ENCODE data around the gene CCDC107.

The CCDC107 gene

DNA sequence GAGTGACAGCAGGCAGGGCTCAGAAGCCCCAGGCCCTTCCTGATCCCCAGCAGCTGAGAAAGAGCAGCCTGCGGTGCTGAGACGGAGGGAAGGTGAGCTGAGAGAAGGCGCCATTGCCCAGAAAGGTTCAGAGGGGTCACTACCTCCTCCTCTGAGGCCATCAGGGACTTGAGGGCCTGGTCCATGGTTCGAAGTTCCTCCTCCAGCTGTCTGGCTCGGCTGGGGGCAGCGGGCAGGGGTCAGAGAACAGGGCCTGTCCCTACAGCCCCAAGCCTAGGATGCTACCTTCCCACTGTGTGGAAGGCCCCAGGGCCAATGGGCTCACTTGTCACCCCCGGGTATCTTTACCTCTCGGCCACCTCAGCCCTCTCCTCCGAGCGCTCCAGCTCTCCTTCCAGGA is 26.8 kb downstream of the CCDC107 start:
- no peak for TF ChIP-seq GATA3 (IDR thresholded peaks at IDR 0.05; ENCODE audit: low read depth, low read length)
- TF ChIP-seq GATA2 (IDR thresholded peaks at IDR 0.05; ENCODE audit: low read depth, low read length), result no peak

DNA sequence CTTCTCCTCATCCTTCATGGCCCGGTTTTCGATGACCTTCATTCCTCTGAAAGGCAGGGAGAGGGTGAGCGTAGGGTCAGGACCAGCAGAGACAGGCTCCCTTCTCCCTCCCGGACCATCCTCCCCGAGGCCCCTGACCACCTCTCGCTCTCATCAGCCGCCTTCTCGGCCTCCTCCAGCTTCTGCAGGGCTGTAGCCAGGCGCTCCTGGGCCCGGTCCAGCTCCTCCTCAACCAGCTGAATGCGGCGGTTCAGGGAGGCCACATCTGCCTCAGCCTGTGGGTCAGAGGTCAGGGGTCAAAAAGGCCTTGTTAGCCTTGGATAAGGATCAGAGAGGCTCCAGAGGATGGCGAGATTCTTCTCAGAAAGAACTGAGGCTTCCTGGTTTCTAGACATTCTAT is 27.4 kb downstream of the CCDC107 start:
- TF ChIP-seq GATA2 (IDR thresholded peaks at IDR 0.05; ENCODE audit: low read depth, low read length) (no peak), GATA3 (IDR thresholded peaks at IDR 0.05; ENCODE audit: low read depth, low read length) (no peak)

DNA sequence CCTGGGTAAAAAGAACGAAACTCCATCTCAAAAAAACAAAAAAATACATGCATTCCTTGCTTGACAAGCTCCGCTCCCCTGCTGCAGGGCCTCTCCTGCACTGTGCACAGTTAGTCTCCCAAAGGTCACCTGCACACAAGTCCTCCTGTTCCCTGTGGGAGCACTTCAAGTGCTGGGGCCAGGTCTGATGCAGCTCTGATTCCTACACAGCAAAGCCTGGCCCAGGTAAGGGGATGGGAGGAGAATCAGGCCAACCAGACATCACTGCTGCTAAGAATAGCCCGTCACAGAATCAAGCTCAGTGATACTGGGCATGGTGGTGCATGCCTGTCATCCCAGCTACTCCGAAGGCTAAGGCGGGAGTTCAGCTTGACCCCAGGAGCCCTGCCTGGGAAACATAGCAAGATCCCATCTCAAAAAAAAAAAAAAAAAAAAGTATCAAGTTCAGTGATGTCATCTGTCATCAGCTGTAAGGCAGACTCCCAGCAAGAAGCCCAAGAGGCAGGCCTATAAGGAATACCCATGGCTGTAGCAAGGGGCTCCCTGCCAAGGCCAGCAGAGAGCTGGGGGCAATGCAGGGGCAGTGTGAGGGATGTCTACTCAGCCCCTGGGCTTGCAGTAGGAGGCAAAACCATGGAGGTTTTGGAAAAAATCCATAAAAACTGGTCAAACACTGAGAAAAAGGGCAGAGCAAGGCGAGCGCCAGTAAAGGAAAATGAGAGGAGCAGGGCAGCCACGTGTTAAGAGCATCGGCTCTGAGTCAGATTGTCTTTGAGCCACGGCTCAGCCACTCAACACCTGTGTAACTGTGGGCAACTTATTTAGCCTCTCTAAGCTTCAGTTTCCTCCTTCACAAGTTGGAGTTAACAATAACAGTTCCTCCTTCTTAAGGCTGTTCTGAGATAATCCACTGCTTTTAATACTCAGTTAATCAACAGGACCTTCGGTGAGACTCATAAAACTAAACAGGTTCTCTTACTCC is 28.4 kb downstream of the CCDC107 start:
- TF ChIP-seq GATA2 (IDR thresholded peaks at IDR 0.05; ENCODE audit: low read depth, low read length) (no peak), GATA3 (IDR thresholded peaks at IDR 0.05; ENCODE audit: low read depth, low read length) (no peak)

DNA sequence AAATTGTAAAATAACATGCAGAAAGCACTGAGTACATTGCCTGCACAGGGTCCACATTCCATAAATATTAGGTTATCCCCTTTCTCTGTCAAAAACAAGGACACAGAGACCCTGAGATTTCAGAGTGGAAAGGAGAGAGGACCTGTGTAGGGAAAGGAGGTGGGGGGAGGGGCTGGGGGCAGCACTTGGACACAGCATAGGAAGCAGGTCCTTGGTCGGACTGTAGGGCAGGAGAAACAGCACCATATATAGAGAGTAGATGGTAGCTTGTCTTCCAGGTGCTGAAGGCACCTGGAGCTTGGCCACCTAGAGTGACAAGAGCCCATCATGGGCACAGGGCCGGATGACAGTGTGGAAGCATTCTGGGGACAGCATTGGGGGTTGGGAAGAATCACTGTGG is 29.2 kb downstream of the CCDC107 start:
- no peak for TF ChIP-seq GATA3 (IDR thresholded peaks at IDR 0.05; ENCODE audit: low read depth, low read length)

DNA sequence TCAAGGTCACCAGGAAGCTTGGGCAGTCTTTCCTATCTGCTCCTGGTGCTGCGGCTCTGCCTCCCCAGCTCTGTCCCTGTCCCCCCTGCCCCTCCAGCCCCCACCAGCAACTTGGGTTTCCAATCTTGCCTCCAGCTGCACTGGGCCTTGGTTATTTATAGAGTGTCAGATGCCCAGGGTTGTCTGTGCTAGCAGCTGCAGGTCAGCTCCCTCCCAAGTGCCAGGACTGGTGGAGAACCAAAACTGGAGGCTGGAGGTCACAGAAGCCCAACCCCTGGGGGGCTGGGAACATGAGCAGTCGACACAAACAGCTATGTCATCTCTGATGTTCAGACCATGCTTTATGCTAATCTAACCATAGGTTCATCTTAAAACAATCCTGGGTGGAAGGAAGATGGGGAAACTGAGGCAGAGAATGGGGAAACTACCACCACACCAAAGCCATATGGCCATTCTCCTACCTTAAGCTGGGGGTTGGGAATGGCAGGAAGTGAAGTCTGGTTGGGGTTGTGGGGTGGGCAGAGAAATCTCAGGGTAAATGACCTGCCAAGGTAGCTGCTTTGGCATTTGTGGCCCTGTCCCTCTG is 30.0 kb downstream of the CCDC107 start:
- no peak for TF ChIP-seq GATA2 (IDR thresholded peaks at IDR 0.05; ENCODE audit: low read depth, low read length)
- no peak for TF ChIP-seq GATA3 (IDR thresholded peaks at IDR 0.05; ENCODE audit: low read depth, low read length)

DNA sequence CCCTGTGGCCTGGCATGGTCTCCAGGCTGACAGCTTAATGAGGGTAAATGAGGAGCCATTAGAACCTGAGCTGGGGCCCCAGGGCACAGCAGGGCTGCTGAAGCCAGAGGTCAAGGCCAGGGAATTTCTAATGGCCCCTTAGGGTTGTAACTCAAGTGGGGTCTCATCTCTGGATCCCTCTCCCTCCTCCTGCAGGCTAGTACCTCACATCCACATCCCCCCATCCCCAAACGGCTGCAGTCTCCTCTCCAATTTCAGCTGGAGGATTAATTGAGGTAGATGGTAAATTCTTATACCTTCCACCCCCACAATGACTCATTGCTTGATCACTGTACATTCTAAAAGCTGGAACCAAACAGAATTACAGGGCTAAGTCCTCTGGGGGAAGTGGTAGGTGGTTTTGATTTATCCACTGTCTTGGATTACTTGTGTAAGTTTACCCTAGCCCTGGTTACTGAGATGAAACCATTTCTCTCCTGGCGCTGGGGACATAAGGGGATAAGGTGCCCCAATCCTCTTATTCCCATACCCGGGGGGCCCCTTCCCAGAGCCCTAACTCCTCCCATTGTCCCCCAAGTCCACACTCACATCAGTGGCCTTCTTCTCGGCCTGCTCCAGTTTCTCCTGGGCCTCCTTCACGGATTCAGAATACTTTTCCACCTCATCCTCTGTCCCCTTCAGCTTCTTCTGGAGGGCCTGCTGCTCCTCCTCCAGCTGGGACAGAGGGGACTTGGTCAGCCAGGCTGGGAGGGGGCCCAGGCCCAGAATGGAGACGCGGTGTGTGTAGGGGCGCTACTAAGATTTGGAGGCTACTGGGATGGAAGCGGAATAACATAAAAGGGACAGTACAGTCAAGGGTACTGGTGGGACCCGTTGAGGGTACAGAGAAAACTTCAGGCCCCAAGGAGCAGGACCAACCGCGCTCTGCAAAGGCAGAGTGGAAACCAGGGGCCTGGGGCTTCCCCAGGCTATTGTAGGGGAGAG is 30.8 kb downstream of the CCDC107 start:
- TF ChIP-seq GATA3 (IDR thresholded peaks at IDR 0.05; ENCODE audit: low read depth, low read length), result no peak
- no peak for TF ChIP-seq GATA2 (IDR thresholded peaks at IDR 0.05; ENCODE audit: low read depth, low read length)

DNA sequence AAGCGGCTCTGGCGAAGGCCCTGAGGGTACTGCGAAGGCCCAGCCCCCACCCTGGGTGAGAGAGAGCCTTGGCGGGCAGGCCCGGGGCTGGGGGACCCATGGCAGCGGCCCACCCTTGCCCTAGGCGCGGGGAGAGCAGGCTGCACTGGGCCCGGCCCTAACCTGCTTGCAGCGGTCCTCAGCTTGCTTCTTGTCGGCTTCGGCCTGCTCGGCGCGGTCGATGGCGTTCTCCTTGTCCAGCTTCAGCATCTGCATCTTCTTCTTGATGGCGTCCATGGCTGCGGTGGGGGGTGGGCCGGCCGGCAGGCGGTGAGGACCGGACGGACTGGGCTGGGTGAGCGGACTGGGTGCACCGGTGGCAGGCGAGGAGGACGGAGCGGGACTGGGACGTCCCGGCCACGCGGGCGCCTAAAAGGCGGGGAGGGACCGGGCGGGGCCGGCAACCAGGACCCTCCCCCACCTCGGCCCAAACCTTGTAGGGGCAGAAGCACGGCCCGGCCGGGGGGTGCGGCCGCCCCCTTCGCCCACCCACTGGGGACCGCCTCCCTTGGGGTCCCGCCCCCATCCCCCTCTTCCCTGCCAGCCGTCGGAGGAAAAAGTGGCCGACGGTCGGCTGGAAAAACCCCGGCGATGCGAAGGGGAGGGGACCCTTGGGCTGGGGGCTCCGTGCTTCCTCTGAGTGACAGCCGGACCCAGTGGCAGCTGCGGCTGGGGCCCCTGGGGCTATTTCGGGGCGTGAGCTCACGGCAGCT is 31.6 kb downstream of the CCDC107 start, which contains the start of gene TPM2:
Gene TPM2, minus strand, starts transcription at position 384 of the 752 bp plus-strand sequence. Its CDS starts 108 bp downstream, at position 276.
- TF ChIP-seq GATA2 (IDR thresholded peaks at IDR 0.05; ENCODE audit: low read depth, low read length) (no peak), GATA3 (IDR thresholded peaks at IDR 0.05; ENCODE audit: low read depth, low read length) (no peak)

DNA sequence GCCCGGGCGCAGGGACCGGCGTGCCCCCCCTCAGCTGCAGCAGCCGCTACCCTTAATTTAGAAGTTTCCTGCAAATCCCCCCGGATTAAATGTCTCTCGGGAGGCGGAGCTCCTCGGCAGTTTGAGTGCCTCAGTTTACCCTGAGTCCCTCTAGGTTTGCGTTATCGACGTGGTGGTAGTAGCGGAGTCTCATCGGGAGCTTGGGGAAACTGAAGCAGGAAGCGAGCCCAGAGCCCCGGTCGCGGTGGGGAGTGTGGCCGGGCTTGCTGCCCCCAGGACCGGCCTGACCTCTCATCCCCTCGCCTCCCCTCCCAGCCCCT is 32.2 kb downstream of the CCDC107 start:
- TF ChIP-seq GATA2 (IDR thresholded peaks at IDR 0.05; ENCODE audit: low read depth, low read length) (no peak), GATA3 (IDR thresholded peaks at IDR 0.05; ENCODE audit: low read depth, low read length) (no peak)

DNA sequence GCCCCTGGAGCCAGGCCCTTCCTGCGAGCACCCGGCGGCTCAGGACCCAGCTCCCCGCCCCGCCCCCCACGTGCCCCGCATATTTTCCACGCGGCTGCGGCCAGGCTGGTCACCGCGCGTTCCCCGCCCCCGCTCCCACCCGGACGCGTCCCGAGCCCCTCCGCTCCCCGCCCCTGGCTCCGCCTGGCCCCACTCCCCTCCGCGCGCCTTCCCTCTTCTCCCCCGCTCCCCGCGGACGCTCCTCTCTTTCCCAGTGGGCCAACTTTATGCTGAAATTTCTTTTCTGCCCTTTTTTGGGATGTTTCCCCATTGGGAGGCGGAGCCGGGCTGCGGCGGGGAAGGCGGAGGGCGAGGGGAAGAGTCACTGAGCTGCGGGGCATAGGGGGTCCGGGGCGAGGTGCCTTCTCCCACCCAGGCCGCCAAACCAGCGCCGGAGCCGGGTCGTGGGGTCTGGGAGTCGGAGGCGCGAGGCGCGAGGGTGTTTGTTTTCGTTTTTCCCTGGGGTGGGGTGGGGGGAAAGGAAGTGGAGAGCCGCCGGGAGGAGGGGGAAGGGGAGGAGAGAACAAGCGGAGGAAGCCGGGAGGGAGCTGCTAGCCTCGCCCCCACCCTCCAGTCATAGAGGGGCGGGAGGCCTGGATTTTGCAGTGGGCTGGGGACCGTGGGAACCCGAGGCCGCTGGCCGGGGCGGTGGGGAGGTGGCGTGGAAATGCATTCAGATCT is 32.7 kb downstream of the CCDC107 start:
- no peak for TF ChIP-seq GATA3 (IDR thresholded peaks at IDR 0.05; ENCODE audit: low read depth, low read length)
- no peak for TF ChIP-seq GATA2 (IDR thresholded peaks at IDR 0.05; ENCODE audit: low read depth, low read length)

DNA sequence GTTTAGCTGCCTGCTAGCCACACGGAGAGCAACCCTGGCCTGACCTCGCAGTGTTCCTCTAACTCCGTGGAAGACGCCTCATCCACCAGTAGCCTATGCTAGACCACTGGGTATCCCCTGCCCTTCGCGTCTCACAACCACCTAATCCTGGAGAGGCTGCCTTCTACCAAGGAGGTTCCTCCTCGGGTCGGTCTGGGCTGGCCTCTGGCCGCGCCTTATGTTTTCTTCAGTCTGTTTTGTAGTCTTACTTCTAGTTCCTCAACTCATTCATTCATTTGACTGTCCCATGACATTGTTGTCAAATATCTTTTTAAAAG is 33.2 kb downstream of the CCDC107 start:
- TF ChIP-seq GATA2 (IDR thresholded peaks at IDR 0.05; ENCODE audit: low read depth, low read length), result no peak
- no peak for TF ChIP-seq GATA3 (IDR thresholded peaks at IDR 0.05; ENCODE audit: low read depth, low read length)

DNA sequence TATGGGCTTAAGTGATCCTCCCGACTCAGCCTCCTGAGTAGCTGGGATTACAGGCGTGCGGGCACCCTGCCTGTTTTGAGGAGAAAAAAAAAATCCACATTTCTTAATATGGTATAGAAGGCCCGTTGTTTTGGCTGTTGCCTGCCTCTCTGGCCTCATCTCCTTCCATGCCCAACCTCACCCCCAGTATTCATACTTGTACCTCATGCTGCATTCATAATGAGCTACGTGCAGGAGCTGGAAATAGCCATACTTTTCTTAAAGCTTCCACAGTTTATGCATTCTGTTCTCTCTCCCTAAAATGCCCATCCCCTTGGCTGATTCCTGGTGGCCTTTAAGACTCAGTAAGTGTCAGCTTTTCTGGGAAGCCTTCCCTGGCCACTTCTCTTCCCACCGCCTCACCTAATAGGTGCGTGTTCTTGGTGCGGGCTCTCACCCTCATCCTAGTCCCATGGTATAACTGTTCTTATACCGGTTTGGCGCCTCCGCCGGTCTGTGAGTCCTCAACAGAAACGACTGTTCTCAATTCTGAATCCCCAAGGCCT is 33.7 kb downstream of the CCDC107 start:
- no peak for TF ChIP-seq GATA2 (IDR thresholded peaks at IDR 0.05; ENCODE audit: low read depth, low read length)
- TF ChIP-seq GATA3 (IDR thresholded peaks at IDR 0.05; ENCODE audit: low read depth, low read length), result no peak

DNA sequence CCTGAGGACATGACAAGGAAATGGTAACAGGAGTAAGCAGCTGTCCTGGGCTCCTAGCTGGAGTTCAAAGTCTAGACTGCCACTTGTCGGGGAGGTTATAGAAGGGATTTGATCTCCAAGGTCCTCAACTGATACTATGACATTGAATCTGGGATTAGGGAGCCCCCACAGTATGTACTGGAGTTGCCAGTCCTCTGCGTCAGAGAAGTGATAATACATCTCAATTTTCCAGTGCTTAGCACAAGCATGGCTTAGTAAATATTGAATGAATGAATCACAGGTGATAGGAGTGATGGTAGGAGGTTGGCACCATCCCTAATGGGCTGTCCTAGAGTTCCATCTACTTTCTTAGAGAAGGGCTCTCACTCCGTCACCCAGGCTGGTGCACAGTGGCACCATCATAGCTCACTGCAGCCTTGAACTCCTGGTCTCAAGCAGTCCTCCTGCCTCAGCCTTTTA is 37.9 kb downstream of the CCDC107 start:
- no peak for TF ChIP-seq GATA2 (IDR thresholded peaks at IDR 0.05; ENCODE audit: low read depth, low read length)
- TF ChIP-seq GATA3 (IDR thresholded peaks at IDR 0.05; ENCODE audit: low read depth, low read length), result no peak
